ENCODE measurements around the gene GDPD4.

Gene GDPD4

GRCh38 chr11:77340501-77340900 lies 39.0 kb upstream of the GDPD4 start:
- Histone ChIP-seq H2AFZ (ENCODE audit: low read depth) (no peak overlapping the region), H3K4me2 (no peak overlapping the region), H3K36me3 (ENCODE audit: insufficient read depth) (no peaks in the 10 kb centered on the region), H3K4me3 (IDR thresholded peaks at IDR 0.05; ENCODE audit: insufficient read depth, low read depth, low read length) (no peak overlapping the region), H3K27me3 (ENCODE audit: insufficient read depth, low read depth) (no peaks in the 10 kb centered on the region), H3K4me1 (ENCODE audit: low read depth, poor library complexity, severe bottlenecking) (no peaks in the 10 kb centered on the region), H3K79me2 (ENCODE audit: insufficient read depth, low read depth) (no peaks in the 10 kb centered on the region), H3K9ac (no peak overlapping the region), H3K27ac (no peak overlapping the region), H4K20me1 (ENCODE audit: insufficient read depth) (no peaks in the 10 kb centered on the region)
- TF ChIP-seq CTCF (conservative IDR thresholded peaks at IDR 0.05; ENCODE audit: low read depth, low read length), result no peak

GRCh38 chr11:77332259-77332658 lies 30.8 kb upstream of the GDPD4 start:
- Histone ChIP-seq H3K4me2 (no peak overlapping the region), H3K36me3 (ENCODE audit: insufficient read depth) (no peaks in the 10 kb centered on the region)

GRCh38 chr11:77325159-77325558 lies 23.7 kb upstream of the GDPD4 start:
- Histone ChIP-seq H4K20me1 (ENCODE audit: insufficient read depth) (no peaks in the 10 kb centered on the region), H3K9ac (no peak overlapping the region), H3K4me2 (no peak overlapping the region), H3K79me2 (ENCODE audit: insufficient read depth, low read depth) (no peaks in the 10 kb centered on the region), H3K36me3 (ENCODE audit: insufficient read depth) (no peaks in the 10 kb centered on the region), H3K27me3 (ENCODE audit: insufficient read depth, low read depth) (no peaks in the 10 kb centered on the region), H2AFZ (ENCODE audit: low read depth) (no peak overlapping the region), H3K4me1 (ENCODE audit: low read depth, poor library complexity, severe bottlenecking) (no peaks in the 10 kb centered on the region), H3K4me3 (IDR thresholded peaks at IDR 0.05; ENCODE audit: insufficient read depth, low read depth, low read length) (no peak overlapping the region), H3K27ac (no peak overlapping the region)
- TF ChIP-seq CTCF (conservative IDR thresholded peaks at IDR 0.05; ENCODE audit: low read depth, low read length), result no peak

More at GRCh38 chr11:77332259-77332658, 30.8 kb upstream of the GDPD4 start:
- Histone ChIP-seq H2AFZ (ENCODE audit: low read depth) (no peak overlapping the region), H3K4me1 (ENCODE audit: low read depth, poor library complexity, severe bottlenecking) (no peaks in the 10 kb centered on the region), H3K9ac (no peak overlapping the region), H4K20me1 (ENCODE audit: insufficient read depth) (no peaks in the 10 kb centered on the region), H3K4me3 (IDR thresholded peaks at IDR 0.05; ENCODE audit: insufficient read depth, low read depth, low read length) (no peak overlapping the region), H3K27ac (no peak overlapping the region), H3K27me3 (ENCODE audit: insufficient read depth, low read depth) (no peaks in the 10 kb centered on the region), H3K79me2 (ENCODE audit: insufficient read depth, low read depth) (no peaks in the 10 kb centered on the region)
- TF ChIP-seq CTCF (conservative IDR thresholded peaks at IDR 0.05; ENCODE audit: low read depth, low read length), result no peak

- Histone ChIP-seq H2AFZ (ENCODE audit: low read depth) (no peak overlapping the region), H3K27me3 (ENCODE audit: insufficient read depth, low read depth) (no peaks in the 10 kb centered on the region), H3K27ac (no peak overlapping the region), H3K4me1 (ENCODE audit: low read depth, poor library complexity, severe bottlenecking) (no peaks in the 10 kb centered on the region), H3K4me3 (IDR thresholded peaks at IDR 0.05; ENCODE audit: insufficient read depth, low read depth, low read length) (no peak overlapping the region), H4K20me1 (ENCODE audit: insufficient read depth) (no peaks in the 10 kb centered on the region), H3K36me3 (ENCODE audit: insufficient read depth) (no peaks in the 10 kb centered on the region), H3K9ac (no peak overlapping the region), H3K79me2 (ENCODE audit: insufficient read depth, low read depth) (no peaks in the 10 kb centered on the region), H3K4me2 (no peak overlapping the region)
- TF ChIP-seq CTCF (conservative IDR thresholded peaks at IDR 0.05; ENCODE audit: low read depth, low read length), result no peak
Observed at GRCh38 chr11:77324508-77324907, 23.0 kb upstream of the GDPD4 start.

Measured in KMS-11 (cell line).